Mucosa of rectum (tissue), 2 donors: Measurements from ENCODE around the gene ZNF543.

Experiments
- H3K27ac ChIP-seq, 2 donors: one replicate each; pipeline ENCODE4 v1.7.0; 2013; ENCODE audit warnings: inconsistent platforms in 2 of 2, low read depth in 2 of 2, low read length in 2 of 2
- H3K27me3 ChIP-seq, 2 donors: one replicate each; pipeline ENCODE4 v1.7.0; 2013; ENCODE audit warnings: low read length in 2 of 2; ENCODE audit not compliant: control insufficient read depth in 2 of 2, insufficient read depth in 2 of 2
- H3K36me3 ChIP-seq, 2 donors: one replicate each; pipeline ENCODE4 v1.7.0; 2013; ENCODE audit warnings: low read length in 2 of 2; ENCODE audit not compliant: control insufficient read depth in 2 of 2, insufficient read depth in 2 of 2
- H3K4me1 ChIP-seq, 2 donors: one replicate each; pipeline ENCODE4 v1.7.0; 2013; ENCODE audit warnings: low read length in 2 of 2, mild to moderate bottlenecking in 1 of 2; ENCODE audit not compliant: control insufficient read depth in 2 of 2, insufficient read depth in 2 of 2
- H3K4me3 ChIP-seq, 2 donors: one replicate each; pipeline ENCODE4 v1.7.0; 2013; ENCODE audit warnings: low read length in 2 of 2
- H3K9ac ChIP-seq, 2 donors: one replicate each; pipeline ENCODE4 v1.7.0; 2013; ENCODE audit warnings: low read length in 2 of 2, low read depth in 1 of 2, mild to moderate bottlenecking in 1 of 2
- H3K9me3 ChIP-seq, 2 donors: one replicate each; pipeline ENCODE4 v1.7.0; 2013; ENCODE audit warnings: low read length in 2 of 2; ENCODE audit not compliant: control insufficient read depth in 2 of 2
- donor health status: healthy.
- donor health status: Normal muscosa, but diverticular disease.

Gene ZNF543

GRCh38 chr19:57317503-57317902 is 2.8 kb upstream of the ZNF543 start:
- Histone ChIP-seq H3K4me1 (peaks cover 4 to 14% of the 10 kb centered on the region in 2 donors), H3K9ac (no peak overlapping the region), H3K27ac (no peak overlapping the region), H3K36me3 (no peaks in the 10 kb centered on the region), H3K4me3 (no peak overlapping the region), H3K27me3 (no peaks in the 10 kb centered on the region), H3K9me3 (peaks cover 0 to 2% of the 10 kb centered on the region in 2 donors)

DNA sequence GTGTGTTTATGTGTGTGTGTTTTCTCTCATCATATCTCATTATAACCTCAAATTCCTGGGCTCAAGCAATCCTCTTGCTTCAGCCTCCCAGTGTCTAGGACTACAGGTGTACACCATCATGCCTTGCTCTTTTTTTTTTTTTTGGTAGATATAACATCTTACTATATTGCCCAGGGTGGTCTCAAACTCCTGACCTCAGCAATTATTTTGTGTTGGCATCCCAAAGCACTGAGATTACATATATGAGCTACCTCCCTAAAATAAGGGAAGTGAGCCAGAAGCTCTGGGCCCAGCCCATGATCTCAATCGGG is 448 bp upstream of the ZNF543 start:
- H3K27me3 ChIP-seq, result no peaks in the 10 kb centered on the region
- peak overlapping the region; percentile 84 for H3K27ac ChIP-seq
- H3K4me1 ChIP-seq, result peaks cover 4 to 14% of the 10 kb centered on the region in 2 donors
- H3K9ac ChIP-seq, result peak overlapping the region; percentile 88 to 95
- peaks cover 4 to 5% of the 10 kb centered on the region in 2 donors for H3K9me3 ChIP-seq
- H3K4me3 ChIP-seq, result peak overlapping the region; percentile 88 to 91
- peaks cover 13% of the 10 kb centered on the region in 2 donors for H3K36me3 ChIP-seq

DNA sequence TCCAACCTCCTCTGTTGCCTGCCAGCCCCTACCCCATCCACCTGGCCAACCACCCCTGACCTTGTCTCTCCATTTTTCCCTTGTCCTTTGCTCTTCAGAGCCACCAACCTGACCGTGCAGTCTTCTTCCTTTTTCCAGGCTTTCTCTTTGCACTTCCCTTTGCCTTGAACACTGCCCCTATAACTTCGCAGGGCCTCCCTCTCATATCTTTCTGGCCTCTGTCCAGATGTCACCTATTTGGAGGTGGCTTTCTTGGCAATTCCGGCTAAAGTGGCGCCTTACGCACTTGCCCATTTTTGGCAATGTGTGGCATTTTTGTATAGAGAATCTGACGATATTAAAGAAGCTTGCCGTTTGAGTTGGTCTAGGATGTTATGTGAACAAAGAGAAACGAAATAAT is 844 bp downstream of the ZNF543 start:
- Histone ChIP-seq H3K4me3 (peak overlapping the region; percentile 88 to 91), H3K36me3 (peaks cover 23 to 24% of the 10 kb centered on the region in 2 donors), H3K4me1 (peaks cover 4 to 14% of the 10 kb centered on the region in 2 donors), H3K9ac (peak overlapping the region; percentile 88 to 95), H3K9me3 (peaks cover 4 to 5% of the 10 kb centered on the region in 2 donors), H3K27me3 (no peaks in the 10 kb centered on the region), H3K27ac (no peak overlapping the region)

- H3K9me3 ChIP-seq, result peaks cover 7 to 8% of the 10 kb centered on the region in 2 donors
- peak overlapping the region; percentile 88 to 91 for H3K4me3 ChIP-seq
- H3K9ac ChIP-seq, result no peak overlapping the region
- H3K36me3 ChIP-seq, result peaks cover 28 to 30% of the 10 kb centered on the region in 2 donors
- H3K27ac ChIP-seq, result no peak overlapping the region
- H3K27me3 ChIP-seq, result no peaks in the 10 kb centered on the region
- H3K4me1 ChIP-seq, result peaks cover 4 to 14% of the 10 kb centered on the region in 2 donors
These were observed 1.5 kb downstream of the ZNF543 start for GRCh38 chr19:57321751-57322150.

GRCh38 chr19:57324992-57325391 is 4.7 kb downstream of the ZNF543 start:
- H3K4me3 ChIP-seq, result no peak overlapping the region
- H3K4me1 ChIP-seq, result peaks cover 4 to 14% of the 10 kb centered on the region in 2 donors
- peaks cover 53 to 54% of the 10 kb centered on the region in 2 donors for H3K36me3 ChIP-seq
- peaks cover 19 to 24% of the 10 kb centered on the region in 2 donors for H3K9me3 ChIP-seq
- no peaks in the 10 kb centered on the region for H3K27me3 ChIP-seq
- no peak overlapping the region for H3K27ac ChIP-seq
- no peak overlapping the region for H3K9ac ChIP-seq

DNA sequence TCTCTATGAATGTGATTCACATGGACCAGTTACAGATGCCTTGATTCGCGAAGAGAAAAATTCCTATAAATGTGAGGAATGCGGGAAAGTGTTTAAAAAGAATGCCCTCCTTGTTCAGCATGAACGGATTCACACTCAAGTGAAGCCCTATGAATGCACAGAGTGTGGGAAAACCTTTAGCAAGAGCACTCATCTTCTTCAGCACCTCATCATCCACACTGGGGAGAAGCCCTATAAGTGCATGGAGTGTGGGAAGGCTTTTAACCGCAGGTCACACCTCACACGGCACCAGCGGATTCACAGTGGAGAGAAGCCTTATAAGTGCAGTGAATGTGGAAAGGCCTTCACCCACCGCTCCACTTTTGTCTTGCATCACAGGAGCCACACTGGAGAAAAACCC is 7.7 kb downstream of the ZNF543 start:
- Histone ChIP-seq H3K36me3 (peaks cover 53 to 55% of the 10 kb centered on the region in 2 donors), H3K9me3 (peaks cover 19 to 24% of the 10 kb centered on the region in 2 donors), H3K27ac (no peak overlapping the region), H3K27me3 (no peaks in the 10 kb centered on the region), H3K4me3 (no peak overlapping the region), H3K4me1 (no peaks in the 10 kb centered on the region), H3K9ac (no peak overlapping the region)

- no peak overlapping the region for H3K4me3 ChIP-seq
- no peak overlapping the region for H3K9ac ChIP-seq
- H3K4me1 ChIP-seq, result no peaks in the 10 kb centered on the region
- no peak overlapping the region for H3K27ac ChIP-seq
- H3K27me3 ChIP-seq, result no peaks in the 10 kb centered on the region
- peaks cover 0 to under 1% of the 10 kb centered on the region in 2 donors for H3K9me3 ChIP-seq
- H3K36me3 ChIP-seq, result peaks cover 1 to 2% of the 10 kb centered on the region in 2 donors
These were observed 13.9 kb downstream of the ZNF543 start for GRCh38 chr19:57334191-57334590.

DNA sequence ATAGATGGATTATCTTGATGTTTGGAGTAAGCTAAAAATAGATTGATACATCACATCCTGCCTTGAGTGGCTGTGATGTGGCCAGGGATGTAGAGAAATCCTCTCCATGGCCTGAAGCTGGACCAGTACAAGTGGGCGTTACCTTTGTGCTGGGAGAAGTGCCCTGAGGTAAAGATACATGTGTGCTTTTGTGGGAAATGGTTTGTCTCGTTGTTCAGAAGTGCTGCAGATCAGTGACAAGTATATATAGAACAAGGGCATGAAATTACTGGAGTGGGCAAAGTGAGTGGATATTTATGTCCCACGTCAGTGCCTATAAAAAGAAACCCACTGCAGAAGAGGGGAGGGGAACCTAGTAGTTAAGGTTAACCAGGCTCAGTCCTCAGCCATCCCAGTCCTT is 18.6 kb downstream of the ZNF543 start:
- Histone ChIP-seq H3K4me1 (no peaks in the 10 kb centered on the region), H3K4me3 (no peak overlapping the region), H3K27me3 (no peaks in the 10 kb centered on the region), H3K27ac (no peak overlapping the region), H3K9me3 (no peaks in the 10 kb centered on the region), H3K9ac (no peak overlapping the region), H3K36me3 (no peaks in the 10 kb centered on the region)

- H3K27me3 ChIP-seq, result no peaks in the 10 kb centered on the region
- no peaks in the 10 kb centered on the region for H3K4me1 ChIP-seq
- H3K9me3 ChIP-seq, result no peaks in the 10 kb centered on the region
These were observed 22.3 kb downstream of the ZNF543 start for GRCh38 chr19:57342582-57342981.

GRCh38 chr19:57348136-57348535 is 27.9 kb downstream of the ZNF543 start:
- Histone ChIP-seq H3K27ac (no peak overlapping the region), H3K4me1 (peaks cover 8 to 9% of the 10 kb centered on the region in 2 donors), H3K36me3 (peaks cover 0 to 2% of the 10 kb centered on the region in 2 donors), H3K27me3 (no peaks in the 10 kb centered on the region), H3K4me3 (no peak overlapping the region), H3K9ac (no peak overlapping the region), H3K9me3 (peaks cover 0 to 3% of the 10 kb centered on the region in 2 donors)

More at GRCh38 chr19:57342582-57342981, 22.3 kb downstream of the ZNF543 start:
- H3K4me3 ChIP-seq, result no peak overlapping the region
- no peaks in the 10 kb centered on the region for H3K36me3 ChIP-seq
- no peak overlapping the region for H3K27ac ChIP-seq
- H3K9ac ChIP-seq, result no peak overlapping the region
